Smooth muscle cell (in vitro differentiated cells): ENCODE measurements around the gene PSPN. TPM values are rescaled to one million over a fixed set of nuclear protein-coding genes. Genes with fewer than 3 reads are reported as not detected.
"Not testable (repeated sequence)": the region's sequence is repeated elsewhere in the genome, so short reads cannot be mapped to it uniquely, and the experiment has no call there.

Experiments used
- DNase-seq: peaks from one replicate; lab custom pipeline; 2025; ENCODE audit not compliant: unreplicated experiment; lab: John Stamatoyannopoulos, UW
- H2AFZ ChIP-seq: fragments of 200-600 bp; sonication (generic); 2 replicates; pipeline ENCODE4 v1.6.0; 2016; ENCODE audit warnings: antibody characterized with exemption, low read depth, mild to moderate bottlenecking
- H3F3A ChIP-seq: fragments of 200-600 bp; sonication (generic); 2 replicates; pipeline ENCODE4 v1.6.0; 2017; ENCODE audit warnings: antibody characterized with exemption, low read depth
- H3K27ac ChIP-seq: fragments of 200-600 bp; sonication (generic); 2 replicates; pipeline ENCODE4 v1.5.1; 2016; ENCODE audit warnings: low read depth, mild to moderate bottlenecking
- H3K27me3 ChIP-seq: fragments of 200-600 bp; sonication (generic); 2 replicates; pipeline ENCODE4 v1.6.1; 2016; ENCODE audit warnings: low read depth, mild to moderate bottlenecking
- H3K36me3 ChIP-seq: fragments of 200-600 bp; sonication (generic); 2 replicates; pipeline ENCODE4 v1.5.1; 2016; ENCODE audit warnings: low read depth
- H3K4me1 ChIP-seq: fragments of 200-600 bp; sonication (generic); 2 replicates; pipeline ENCODE4 v1.5.1; 2016; ENCODE audit warnings: low read depth
- H3K4me2 ChIP-seq: fragments of 200-600 bp; sonication (generic); 2 replicates; pipeline ENCODE4 v1.6.0; 2016; ENCODE audit warnings: mild to moderate bottlenecking
- H3K4me3 ChIP-seq: fragments of 200-600 bp; sonication (generic); 2 replicates; pipeline ENCODE4 v1.5.1; 2016; ENCODE audit warnings: mild to moderate bottlenecking
- H3K79me2 ChIP-seq: fragments of 200-600 bp; sonication (generic); 2 replicates; pipeline ENCODE4 v1.6.0; 2016; ENCODE audit warnings: low read depth, mild to moderate bottlenecking
- H3K9ac ChIP-seq: fragments of 200-600 bp; sonication (generic); 2 replicates; pipeline ENCODE4 v1.6.0; 2016; ENCODE audit warnings: low read depth
- H3K9me3 ChIP-seq: fragments of 200-600 bp; sonication (generic); replicated peaks from 2 replicates; pipeline ENCODE4 v1.5.1; 2016; ENCODE audit warnings: low read depth
- H4K20me1 ChIP-seq: fragments of 200-600 bp; sonication (generic); 2 replicates; pipeline ENCODE4 v1.6.0; 2016; ENCODE audit warnings: low read depth
- CTCF ChIP-seq: fragments of 200-600 bp; sonication (generic); IDR thresholded peaks from 2 replicates; pipeline ENCODE4 v1.5.1; 2017; ENCODE audit warnings: borderline replicate concordance, mild to moderate bottlenecking, antibody characterized with exemption; ENCODE audit not compliant: insufficient read depth, poor library complexity, severe bottlenecking
- WGBS: methylation state at CpG from one replicate; pipeline ENCODE4 v1.1.7; 2016; ENCODE audit warnings: low lambda C conversion rate; 5-methylcytosine and 5-hydroxymethylcytosine counted together
- polyA plus RNA-seq: library from polyadenylated mRNA; unstranded; fragments of >200 nt; fragmentation: Nextera tagmentation; extraction: Ambion mirVana; gene quantifications from 2 replicates; pipeline ENCODE4 v1.2.1, GENCODE V29; 2016
- total RNA-seq: library from RNA; depleted of rRNA; stranded (reverse); fragments of >200 nt; gene quantifications from 2 replicates; pipeline ENCODE4 v1.2.3, GENCODE V29; 2014

Gene PSPN
- total and polyA plus RNA-seq, 2 experiments from 2014 or later: 0.67 to 2.0 TPM

GRCh38 chr19:6402837-6403608 lies 27.3 kb upstream of the PSPN start:
- Histone ChIP-seq H3K9ac (no peak overlapping the region), H3K27me3 (no peaks in the 10 kb centered on the region), H3K36me3 (no peaks in the 10 kb centered on the region), H3K4me1 (no peaks in the 10 kb centered on the region), H3K9me3 (no peaks in the 10 kb centered on the region), H3F3A (no peaks in the 10 kb centered on the region), H3K4me3 (no peak overlapping the region), H3K4me2 (no peak overlapping the region), H2AFZ (no peak overlapping the region), H3K27ac (no peak overlapping the region), H3K79me2 (no peaks in the 10 kb centered on the region), H4K20me1 (no peaks in the 10 kb centered on the region)
- no peak for TF ChIP-seq CTCF
- DNase-seq: no peak
- 83% methylated on average over 22 of the region's 22 CpGs for WGBS

- Histone ChIP-seq H3K79me2 (no peaks in the 10 kb centered on the region), H2AFZ (no peak overlapping the region), H3K4me3 (no peak overlapping the region), H3F3A (no peaks in the 10 kb centered on the region), H3K9me3 (no peaks in the 10 kb centered on the region), H4K20me1 (no peaks in the 10 kb centered on the region), H3K27ac (no peak overlapping the region), H3K9ac (no peak overlapping the region), H3K27me3 (no peaks in the 10 kb centered on the region), H3K36me3 (no peaks in the 10 kb centered on the region), H3K4me2 (no peak overlapping the region), H3K4me1 (no peaks in the 10 kb centered on the region)
- no peak for TF ChIP-seq CTCF
- no peak for DNase-seq
- 94% methylated on average over 10 of the region's 10 CpGs for WGBS
Observed at GRCh38 chr19:6402058-6402457, 26.3 kb upstream of the PSPN start.

- H3K4me3 ChIP-seq, H3K9me3 ChIP-seq, H3K27me3 ChIP-seq, H3K9ac ChIP-seq, H3K36me3 ChIP-seq, H2AFZ ChIP-seq, H3F3A ChIP-seq, H3K27ac ChIP-seq, DNase-seq, H4K20me1 ChIP-seq, H3K4me1 ChIP-seq, H3K79me2 ChIP-seq, H3K4me2 ChIP-seq: not testable (repeated sequence)
- 92% methylated on average over 23 of the region's 23 CpGs for WGBS
Observed at GRCh38 chr19:6400062-6400944, 24.6 kb upstream of the PSPN start.

GRCh38 chr19:6396305-6396704 lies 20.6 kb upstream of the PSPN start:
- Histone ChIP-seq H3F3A (no peaks in the 10 kb centered on the region), H3K79me2 (peaks cover 16% of the 10 kb centered on the region), H4K20me1 (no peaks in the 10 kb centered on the region), H2AFZ (no peak overlapping the region), H3K9me3 (no peaks in the 10 kb centered on the region), H3K9ac (no peak overlapping the region), H3K27me3 (no peaks in the 10 kb centered on the region), H3K4me3 (no peak overlapping the region), H3K27ac (no peak overlapping the region), H3K4me2 (no peak overlapping the region), H3K36me3 (no peaks in the 10 kb centered on the region), H3K4me1 (peaks cover 8% of the 10 kb centered on the region)
- DNase-seq: no peak
- no peak for TF ChIP-seq CTCF
- WGBS: 95% methylated on average over 12 of the region's 12 CpGs
